Activated T-cell treated with anti-CD3 and anti-CD28 coated beads, Interleukin-2, amount 50 U/mL, for 72 hours (primary cell): ENCODE data around the gene TMEM143. TPM values are rescaled to one million over a fixed set of nuclear protein-coding genes. Genes with fewer than 3 reads are reported as not detected.

Source experiments
- ATAC-seq, 2 donors: fragments of 150-1000 bp; cut with Tn5 transposase; replicated peaks in 1 of 2; 2 replicates each; pipeline ENCODE4 v1.10.0; 2021; ENCODE audit warnings: moderate library complexity in 2 of 2, mild to moderate bottlenecking in 1 of 2
- DNase-seq, 2 donors: peaks; one replicate each; pipeline ENCODE4 v3.0.0; 2021 to 2022; ENCODE audit warnings: mixed read lengths in 1 of 2
- H3K27ac Mint-ChIP-seq: one replicate; pipeline ENCODE4 v1.8.0; 2022; ENCODE audit warnings: mild to moderate bottlenecking, moderate library complexity, mixed read lengths
- H3K27me3 Mint-ChIP-seq: one replicate; pipeline ENCODE4 v1.8.0; 2022; ENCODE audit warnings: low read depth, mixed read lengths
- H3K36me3 Mint-ChIP-seq, 2 donors: one replicate each; pipeline ENCODE4 v1.8.0; 2022; ENCODE audit warnings: mixed read lengths in 2 of 2, mild to moderate bottlenecking in 1 of 2; ENCODE audit not compliant: insufficient read depth in 2 of 2
- H3K4me1 Mint-ChIP-seq: one replicate; pipeline ENCODE4 v1.8.0; 2022; ENCODE audit warnings: low read depth, mixed read lengths
- H3K4me3 Mint-ChIP-seq, 2 donors: one replicate each; pipeline ENCODE4 v1.8.0; 2022; ENCODE audit warnings: mild to moderate bottlenecking in 2 of 2, mixed read lengths in 2 of 2, moderate library complexity in 2 of 2
- H3K9me3 Mint-ChIP-seq, 2 donors: one replicate each; pipeline ENCODE4 v1.8.0; 2022; ENCODE audit warnings: mixed read lengths in 2 of 2
- total RNA-seq, 2 donors: library from RNA; stranded (reverse); gene quantifications; one replicate each; pipeline ENCODE4 v1.2.3, GENCODE V29; 2022

Gene TMEM143
- 10 to 100 TPM; 20.9 to 26.2 TPM for total RNA-seq

GRCh38 chr19:48363810-48364597 lies at the start of gene TMEM143, which contains the start of gene SYNGR4:
TSS of gene TMEM143 (minus strand) at chr19:48363940. CDS start at chr19:48363920, 20 bp downstream.
TSS of gene SYNGR4 (plus strand) at chr19:48364367. CDS start at chr19:48365843, 1,476 bp downstream.
- Mint-ChIP-seq H3K4me1 (peaks cover 13% of the 10 kb centered on the region), H3K36me3 (peaks cover 0 to 1% of the 10 kb centered on the region in 2 donors)
- DNase-seq = peak; percentile 98 to 99

GRCh38 chr19:48405850-48406249 lies 42.1 kb upstream of the TMEM143 start:
- ATAC-seq = peak in 1 of 2 donors; percentile 25
- DNase-seq = no peak
- Mint-ChIP-seq H3K36me3 (no peaks in the 10 kb centered on the region), H3K27me3 (peaks cover 9% of the 10 kb centered on the region), H3K4me3 (no peak overlapping the region), H3K9me3 (no peaks in the 10 kb centered on the region), H3K27ac (no peak overlapping the region), H3K4me1 (peaks cover 5% of the 10 kb centered on the region)

More at GRCh38 chr19:48363810-48364597, at the start of gene TMEM143, which contains the start of gene SYNGR4:
- no peaks in the 10 kb centered on the region for H3K27me3 Mint-ChIP-seq
- ATAC-seq = peak; percentile 91
- H3K9me3 Mint-ChIP-seq = no peaks in the 10 kb centered on the region
- peak within 1 kb of the TSS; percentile 87 for H3K27ac Mint-ChIP-seq
- peak within 1 kb of the TSS; percentile 91 to 93 for H3K4me3 Mint-ChIP-seq

GRCh38 chr19:48405010-48405659 lies 41.4 kb upstream of the TMEM143 start:
- Mint-ChIP-seq H3K4me1 (peaks cover 9% of the 10 kb centered on the region), H3K27me3 (peaks cover 9% of the 10 kb centered on the region), H3K4me3 (no peak overlapping the region), H3K27ac (no peak overlapping the region), H3K9me3 (no peaks in the 10 kb centered on the region), H3K36me3 (no peaks in the 10 kb centered on the region)
- DNase-seq = no peak
- no peak for ATAC-seq

DNA sequence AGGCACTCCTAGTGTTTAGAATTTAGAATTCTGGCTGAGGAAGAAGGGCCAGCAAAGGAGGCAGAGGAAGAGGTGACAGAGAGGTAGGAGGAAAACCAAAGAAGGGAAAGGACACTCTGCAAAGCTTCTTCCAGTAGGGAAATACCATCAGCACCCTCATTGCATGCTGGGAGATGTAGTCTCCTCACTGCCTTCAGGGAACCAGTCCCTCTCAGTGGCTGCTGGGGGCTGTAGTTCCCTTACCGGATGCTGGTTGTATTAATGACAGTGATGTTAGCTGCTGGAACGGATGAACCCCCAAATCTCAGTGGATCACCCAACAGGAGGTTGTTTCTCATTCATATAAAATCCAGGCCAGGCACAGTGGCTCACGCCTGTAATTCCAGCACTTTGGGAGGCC lies 39.9 kb upstream of the TMEM143 start:
- Mint-ChIP-seq H3K9me3 (peaks cover 0 to 4% of the 10 kb centered on the region in 2 donors), H3K4me3 (no peak overlapping the region), H3K27ac (no peak overlapping the region), H3K4me1 (peaks cover 23% of the 10 kb centered on the region), H3K27me3 (peaks cover 9% of the 10 kb centered on the region), H3K36me3 (no peaks in the 10 kb centered on the region)
- ATAC-seq (peak; percentile 32 to 42), DNase-seq (peak; percentile 41 to 46)

DNA sequence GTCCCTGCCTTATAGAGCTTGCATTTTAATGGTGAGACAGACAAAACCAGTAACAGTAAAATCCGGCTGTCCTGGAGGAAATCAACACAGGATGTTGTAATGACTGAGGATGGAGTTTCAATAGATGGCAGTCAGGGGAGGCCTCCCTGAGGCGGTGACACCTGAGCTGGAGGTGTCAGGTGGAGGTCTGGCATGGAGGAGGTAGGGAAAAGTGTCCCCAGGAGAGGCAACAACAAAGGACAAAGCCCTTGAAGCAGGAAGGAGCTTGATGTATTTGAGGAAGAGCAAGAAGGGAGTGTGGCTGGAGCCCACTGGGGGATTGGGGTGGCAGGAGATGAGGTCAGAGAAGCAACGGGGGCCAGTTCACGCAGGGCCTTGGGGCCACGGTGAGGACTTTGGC lies 37.5 kb upstream of the TMEM143 start:
- Mint-ChIP-seq H3K4me1 (peaks cover 36% of the 10 kb centered on the region), H3K9me3 (peaks cover 0 to 4% of the 10 kb centered on the region in 2 donors), H3K27me3 (peaks cover 26% of the 10 kb centered on the region), H3K4me3 (no peak overlapping the region), H3K27ac (no peak overlapping the region), H3K36me3 (peaks cover 8% of the 10 kb centered on the region in 2 donors)
- ATAC-seq = no peak
- no peak for DNase-seq

DNA sequence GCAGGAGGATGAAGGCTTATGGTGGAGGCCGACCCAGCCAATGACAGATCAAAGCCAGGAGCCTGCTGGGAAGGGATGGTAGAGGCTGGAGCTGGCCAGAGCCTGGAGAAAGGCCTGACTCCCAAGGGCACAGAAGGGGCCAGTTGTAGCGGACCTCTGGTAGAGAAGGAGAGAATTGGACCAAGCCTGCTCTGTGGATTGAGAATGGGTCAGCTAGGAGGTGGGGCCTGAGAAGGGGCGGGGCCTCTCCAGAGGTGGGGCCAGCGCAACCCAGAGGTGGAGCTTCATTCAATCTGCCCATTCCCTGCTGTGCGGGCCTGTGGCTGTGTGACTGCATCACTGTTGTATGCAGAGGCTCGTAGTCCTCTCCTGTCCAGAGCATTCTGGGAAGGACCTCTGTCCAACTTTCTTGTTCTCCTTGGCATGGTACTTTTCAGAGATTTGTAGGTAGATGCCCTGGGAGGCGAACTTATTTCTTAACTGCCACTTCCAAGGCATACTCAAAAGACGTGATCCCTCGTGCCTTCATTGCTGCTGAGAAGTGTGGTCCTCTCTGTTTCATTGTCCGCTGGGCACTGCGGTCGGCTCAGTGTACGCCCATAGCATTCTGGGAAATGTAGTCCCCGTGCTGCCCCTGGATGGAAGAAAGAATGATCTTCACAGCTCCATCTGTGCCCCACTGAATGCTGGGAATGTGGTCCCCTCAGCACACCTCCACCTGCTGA lies 36.4 kb upstream of the TMEM143 start:
- Mint-ChIP-seq H3K36me3 (peaks cover 8% of the 10 kb centered on the region in 2 donors), H3K9me3 (peaks cover 0 to 4% of the 10 kb centered on the region in 2 donors), H3K4me1 (peaks cover 44% of the 10 kb centered on the region), H3K4me3 (peak overlapping the region in 1 of 2 donors; percentile 21), H3K27me3 (peaks cover 31% of the 10 kb centered on the region), H3K27ac (no peak overlapping the region)
- peak; percentile 25 to 33 for ATAC-seq
- DNase-seq = peak; percentile 57

GRCh38 chr19:48398375-48399235 lies 34.9 kb upstream of the TMEM143 start:
- H3K4me3 Mint-ChIP-seq = peak overlapping the region; percentile 87 to 97
- H3K4me1 Mint-ChIP-seq = peaks cover 55% of the 10 kb centered on the region
- DNase-seq = peak; percentile 91 to 92
- peak; percentile 82 to 83 for ATAC-seq
- H3K36me3 Mint-ChIP-seq = peaks cover 8% of the 10 kb centered on the region in 2 donors
- peaks cover 0 to 4% of the 10 kb centered on the region in 2 donors for H3K9me3 Mint-ChIP-seq
- no peak overlapping the region for H3K27ac Mint-ChIP-seq
- H3K27me3 Mint-ChIP-seq = peaks cover 46% of the 10 kb centered on the region

- peaks cover 0 to 4% of the 10 kb centered on the region in 2 donors for H3K9me3 Mint-ChIP-seq
- H3K36me3 Mint-ChIP-seq = peaks cover 8% of the 10 kb centered on the region in 2 donors
- DNase-seq = no peak
- H3K4me3 Mint-ChIP-seq = peak overlapping the region; percentile 87 to 97
- H3K27ac Mint-ChIP-seq = peak overlapping the region; percentile 90
- peaks cover 51% of the 10 kb centered on the region for H3K4me1 Mint-ChIP-seq
- peaks cover 48% of the 10 kb centered on the region for H3K27me3 Mint-ChIP-seq
- ATAC-seq = no peak
Measured at GRCh38 chr19:48398102-48398374, 34.3 kb upstream of the TMEM143 start.

GRCh38 chr19:48397263-48398101 lies 33.7 kb upstream of the TMEM143 start:
- H3K27me3 Mint-ChIP-seq = peaks cover 53% of the 10 kb centered on the region
- DNase-seq = no peak
- peaks cover 8% of the 10 kb centered on the region in 2 donors for H3K36me3 Mint-ChIP-seq
- peaks cover 0 to 4% of the 10 kb centered on the region in 2 donors for H3K9me3 Mint-ChIP-seq
- peak overlapping the region; percentile 90 for H3K27ac Mint-ChIP-seq
- H3K4me1 Mint-ChIP-seq = peaks cover 51% of the 10 kb centered on the region
- peak overlapping the region; percentile 87 to 97 for H3K4me3 Mint-ChIP-seq
- ATAC-seq = no peak

DNA sequence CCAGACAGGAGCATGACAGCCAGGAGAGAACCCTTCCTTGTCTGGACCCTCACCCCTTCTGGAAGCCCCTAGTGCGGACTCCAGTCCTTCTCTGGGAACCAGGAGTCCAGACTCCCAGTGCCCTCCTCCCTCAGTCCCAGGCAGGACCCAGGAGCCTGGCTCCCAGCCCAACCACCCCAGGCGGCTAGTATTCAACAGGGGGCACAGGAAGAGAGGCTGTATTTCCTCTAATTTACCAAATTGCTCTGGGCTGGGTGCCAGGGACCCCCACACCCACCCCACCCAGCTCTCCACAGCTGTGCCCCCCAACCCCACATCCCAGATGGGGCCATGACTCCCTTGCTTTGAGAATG lies 33.1 kb upstream of the TMEM143 start:
- peak overlapping the region in 1 of 2 donors; percentile 27 for H3K4me3 Mint-ChIP-seq
- H3K27ac Mint-ChIP-seq = no peak overlapping the region
- peaks cover 57% of the 10 kb centered on the region for H3K27me3 Mint-ChIP-seq

GRCh38 chr19:48396016-48396823 lies 32.5 kb upstream of the TMEM143 start:
- DNase-seq (no peak), ATAC-seq (no peak)
- Mint-ChIP-seq H3K27me3 (peaks cover 61% of the 10 kb centered on the region), H3K4me1 (peaks cover 55% of the 10 kb centered on the region), H3K27ac (no peak overlapping the region), H3K9me3 (peaks cover 0 to 4% of the 10 kb centered on the region in 2 donors), H3K4me3 (peak overlapping the region in 1 of 2 donors; percentile 29), H3K36me3 (peaks cover 8% of the 10 kb centered on the region in 2 donors)

More for the DNA sequence above, 33.1 kb upstream of the TMEM143 start:
- peaks cover 0 to 4% of the 10 kb centered on the region in 2 donors for H3K9me3 Mint-ChIP-seq
- DNase-seq (no peak), ATAC-seq (no peak)
- peaks cover 8% of the 10 kb centered on the region in 2 donors for H3K36me3 Mint-ChIP-seq
- peaks cover 51% of the 10 kb centered on the region for H3K4me1 Mint-ChIP-seq
